Activated CD4-positive, alpha-beta T cell treated with anti-CD3 and anti-CD28 coated beads, Interleukin-2, Interleukin-6, amounts not matched to agents 100 ng/mL and 50 ng/mL, durations not matched to agents 16 hours and 8 hours (primary cell): ENCODE results near the gene AMHR2.
"Not testable (repeated sequence)": the region's sequence is repeated elsewhere in the genome, so short reads cannot be mapped to it uniquely, and the experiment has no call there.

Experiments used
- DNase-seq: peaks from one replicate; pipeline ENCODE4 v3.0.0-alpha.2; 2020

Gene AMHR2

DNA sequence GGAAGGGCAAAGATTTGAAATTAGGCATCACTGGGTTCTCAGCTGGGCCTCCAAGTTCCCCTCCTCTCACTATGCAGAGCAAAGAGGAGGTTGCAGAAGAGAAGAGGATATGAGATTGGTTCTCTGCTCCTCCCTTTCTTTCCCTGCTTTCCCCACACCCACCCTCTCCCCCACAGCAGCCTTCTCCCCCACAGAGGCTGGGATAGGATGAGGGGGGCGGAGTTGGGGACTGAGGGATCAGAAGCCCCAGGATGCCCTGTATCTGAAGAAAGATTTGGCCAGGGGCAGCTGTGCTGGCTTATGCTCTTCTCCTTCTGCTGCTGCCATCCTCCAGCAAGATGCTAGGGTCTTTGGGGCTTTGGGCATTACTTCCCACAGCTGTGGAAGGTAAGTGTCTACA lies at the start of gene AMHR2:
TSS of gene AMHR2 (plus strand) at position 259 of the 400 bp plus-strand sequence. CDS start at position 339, 80 bp downstream.
- no peak for DNase-seq

- DNase-seq: not testable (repeated sequence)
Observed at GRCh38 chr12:53374277-53374676, 49.4 kb upstream of the AMHR2 start.

- no peak for DNase-seq
Observed at GRCh38 chr12:53376747-53377146, 46.9 kb upstream of the AMHR2 start.

DNA sequence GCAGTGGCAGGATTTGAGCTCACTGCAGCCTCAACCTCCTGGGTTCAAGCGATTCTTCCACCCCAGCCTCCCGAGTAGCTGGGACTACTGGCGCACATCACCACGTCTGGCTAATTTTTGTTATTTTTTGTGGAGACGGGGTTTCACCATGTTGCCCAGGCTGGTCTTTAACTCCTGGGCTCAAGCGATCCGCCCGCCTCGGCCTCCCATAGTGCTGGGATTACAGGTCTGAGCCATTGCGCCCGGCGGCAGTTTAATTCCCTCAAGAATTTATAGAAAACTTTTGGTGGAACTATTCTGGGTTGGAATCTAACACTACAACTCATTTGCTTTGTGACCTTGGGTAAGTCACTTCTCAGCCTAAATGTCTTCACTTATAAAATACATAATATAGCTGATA lies 45.4 kb upstream of the AMHR2 start:
- DNase-seq: no peak

GRCh38 chr12:53378724-53379388 lies 44.8 kb upstream of the AMHR2 start:
- DNase-seq: no peak

- peak; percentile 100 for DNase-seq
Observed at GRCh38 chr12:53379389-53380103, 44.1 kb upstream of the AMHR2 start.

DNA sequence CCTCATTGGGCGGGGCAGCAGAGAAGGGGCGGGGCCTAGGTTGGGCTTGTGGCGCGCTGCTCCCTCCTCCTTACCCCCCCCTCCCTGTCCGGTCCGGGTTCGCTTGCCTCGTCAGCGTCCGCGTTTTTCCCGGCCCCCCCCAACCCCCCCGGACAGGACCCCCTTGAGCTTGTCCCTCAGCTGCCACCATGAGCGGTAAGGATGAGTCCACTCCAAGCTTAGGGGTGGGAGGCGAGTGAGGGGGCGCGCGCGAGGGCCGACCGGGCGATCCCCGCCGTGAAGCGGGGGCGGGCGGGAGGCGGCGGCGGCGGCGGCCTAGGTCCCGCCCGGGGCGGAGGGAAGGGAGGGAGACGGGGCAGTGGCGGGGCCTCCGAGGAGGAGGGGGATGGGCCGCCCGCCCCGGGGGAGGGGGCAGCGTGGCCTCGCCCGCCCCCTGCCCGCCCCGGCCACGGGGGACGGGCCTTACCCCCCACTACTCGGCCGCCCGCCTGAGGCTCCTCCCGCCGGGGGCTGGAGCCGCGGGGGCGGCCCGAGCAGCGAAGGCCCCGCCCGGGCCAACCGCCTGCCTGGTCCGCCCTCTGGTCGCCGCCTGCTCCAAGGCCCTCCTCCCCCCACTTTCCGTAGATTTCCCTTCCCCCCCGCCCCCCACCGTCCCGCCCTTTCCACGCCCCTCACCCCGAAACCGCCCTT lies 43.4 kb upstream of the AMHR2 start, which contains the start of gene SP1:
TSS of gene SP1 (plus strand) at position 73 of the 690 bp plus-strand sequence. CDS start at position 189, 116 bp downstream.
- DNase-seq: peak; percentile 94

- DNase-seq: peak; percentile 26
Observed at GRCh38 chr12:53380794-53381730, 42.6 kb upstream of the AMHR2 start.

GRCh38 chr12:53381731-53382630 lies 41.7 kb upstream of the AMHR2 start:
- peak; percentile 66 for DNase-seq

DNA sequence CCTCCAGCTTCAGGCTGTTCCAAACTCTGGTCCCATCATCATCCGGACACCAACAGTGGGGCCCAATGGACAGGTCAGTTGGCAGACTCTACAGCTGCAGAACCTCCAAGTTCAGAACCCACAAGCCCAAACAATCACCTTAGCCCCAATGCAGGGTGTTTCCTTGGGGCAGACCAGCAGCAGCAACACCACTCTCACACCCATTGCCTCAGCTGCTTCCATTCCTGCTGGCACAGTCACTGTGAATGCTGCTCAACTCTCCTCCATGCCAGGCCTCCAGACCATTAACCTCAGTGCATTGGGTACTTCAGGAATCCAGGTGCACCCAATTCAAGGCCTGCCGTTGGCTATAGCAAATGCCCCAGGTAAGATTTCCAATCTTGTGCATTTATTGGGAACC lies 40.4 kb upstream of the AMHR2 start:
- DNase-seq: no peak

- not testable (repeated sequence) for DNase-seq
Observed at GRCh38 chr12:53386381-53386780, 37.3 kb upstream of the AMHR2 start.

DNA sequence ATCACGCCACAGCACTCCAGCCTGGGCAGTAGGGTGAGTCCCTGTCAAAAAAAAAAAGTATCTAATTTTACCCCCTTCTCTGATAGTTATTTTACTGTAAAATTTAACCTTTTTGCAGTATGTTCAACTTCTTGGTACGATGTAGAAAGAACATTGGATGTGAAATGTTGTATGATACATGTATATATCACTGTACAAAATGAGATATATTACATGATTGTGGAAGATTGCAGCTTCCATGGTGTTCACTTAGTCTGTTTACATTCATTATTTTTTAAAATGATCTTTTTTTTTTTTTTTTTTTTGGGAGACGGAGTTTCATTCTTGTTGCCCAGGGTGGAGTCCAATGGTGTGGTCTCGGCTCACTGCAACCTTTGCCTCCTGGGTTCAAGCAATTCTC lies 34.7 kb upstream of the AMHR2 start:
- DNase-seq: no peak

DNA sequence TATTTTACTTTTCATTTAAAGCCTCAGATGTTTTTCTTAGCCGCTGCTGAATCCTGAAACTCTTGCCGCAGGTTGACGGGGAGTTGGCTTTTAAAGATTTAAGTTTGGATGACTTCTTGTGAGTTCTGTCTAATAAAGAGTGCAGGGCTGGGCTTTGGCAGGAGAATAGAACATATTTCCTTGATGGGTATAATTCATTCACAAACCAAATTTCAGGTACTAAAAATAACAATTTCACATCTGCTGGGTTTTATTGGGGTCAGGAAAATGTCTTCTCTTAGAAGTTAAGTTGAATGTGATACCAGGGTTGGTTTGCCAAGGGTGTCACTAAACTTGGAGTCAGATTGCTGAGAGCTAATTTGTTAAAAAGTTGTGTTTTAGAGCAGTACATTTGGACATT lies 34.0 kb upstream of the AMHR2 start:
- DNase-seq: no peak

DNA sequence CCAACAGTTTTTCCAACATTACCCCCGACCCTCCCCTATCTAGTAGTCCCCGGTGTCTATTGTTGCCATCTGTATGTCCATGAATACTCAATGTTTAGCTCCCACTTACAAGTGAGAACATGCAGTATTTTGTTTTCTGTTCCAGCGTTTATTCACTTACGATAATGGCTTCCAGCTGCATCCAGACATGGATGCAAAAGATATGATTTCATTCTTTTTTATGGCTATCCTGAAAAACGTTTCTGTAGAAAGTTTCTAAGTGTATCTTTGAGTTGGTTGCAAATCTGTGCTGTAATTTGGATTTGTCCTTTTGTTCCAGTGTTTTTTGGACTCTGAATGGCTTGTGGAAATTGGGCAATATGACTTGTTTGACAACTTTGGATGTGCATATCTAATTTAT lies 31.9 kb upstream of the AMHR2 start:
- DNase-seq: no peak

DNA sequence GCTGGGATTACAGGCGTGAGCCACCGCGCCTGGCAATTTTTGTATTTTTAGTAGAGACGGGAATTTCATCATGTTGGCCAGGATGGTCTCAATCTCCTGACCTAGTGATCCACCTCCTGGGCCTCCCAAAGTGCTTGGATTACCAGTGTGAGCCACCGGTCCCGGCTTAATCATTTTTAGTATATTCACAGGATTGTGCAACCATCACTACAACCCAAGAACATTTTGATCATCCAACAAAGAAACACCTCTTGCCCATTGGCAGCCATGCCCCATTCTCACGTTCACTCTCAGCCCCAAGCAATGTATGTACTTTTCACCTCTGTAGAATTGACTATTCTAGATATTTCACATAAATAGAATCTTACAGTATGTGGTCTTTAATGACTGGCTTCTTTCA lies 23.8 kb upstream of the AMHR2 start:
- no peak for DNase-seq

DNA sequence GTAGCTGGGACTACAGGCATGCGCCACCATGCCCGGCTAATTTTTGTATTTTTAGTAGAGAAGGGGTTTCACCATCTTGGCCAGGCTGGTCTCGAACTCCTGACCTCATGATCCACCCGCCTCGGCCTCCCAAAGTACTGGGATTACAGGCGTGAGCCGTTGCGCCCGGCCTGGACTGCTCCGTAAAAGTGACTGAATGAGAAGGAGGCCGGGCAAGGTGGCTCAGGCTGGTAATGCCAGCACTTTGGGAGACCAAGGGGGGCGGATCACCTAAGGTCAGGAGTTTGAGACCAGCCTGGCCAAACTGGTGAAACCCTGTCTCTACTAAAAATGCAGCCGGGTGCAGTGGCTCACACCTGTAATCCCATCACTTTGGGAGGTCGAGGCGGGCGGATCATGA lies 21.3 kb upstream of the AMHR2 start:
- DNase-seq: not testable (repeated sequence)

- DNase-seq: no peak
Observed at GRCh38 chr12:53402871-53403270, 20.8 kb upstream of the AMHR2 start.

GRCh38 chr12:53410951-53411350 lies 12.7 kb upstream of the AMHR2 start:
- no peak for DNase-seq

DNA sequence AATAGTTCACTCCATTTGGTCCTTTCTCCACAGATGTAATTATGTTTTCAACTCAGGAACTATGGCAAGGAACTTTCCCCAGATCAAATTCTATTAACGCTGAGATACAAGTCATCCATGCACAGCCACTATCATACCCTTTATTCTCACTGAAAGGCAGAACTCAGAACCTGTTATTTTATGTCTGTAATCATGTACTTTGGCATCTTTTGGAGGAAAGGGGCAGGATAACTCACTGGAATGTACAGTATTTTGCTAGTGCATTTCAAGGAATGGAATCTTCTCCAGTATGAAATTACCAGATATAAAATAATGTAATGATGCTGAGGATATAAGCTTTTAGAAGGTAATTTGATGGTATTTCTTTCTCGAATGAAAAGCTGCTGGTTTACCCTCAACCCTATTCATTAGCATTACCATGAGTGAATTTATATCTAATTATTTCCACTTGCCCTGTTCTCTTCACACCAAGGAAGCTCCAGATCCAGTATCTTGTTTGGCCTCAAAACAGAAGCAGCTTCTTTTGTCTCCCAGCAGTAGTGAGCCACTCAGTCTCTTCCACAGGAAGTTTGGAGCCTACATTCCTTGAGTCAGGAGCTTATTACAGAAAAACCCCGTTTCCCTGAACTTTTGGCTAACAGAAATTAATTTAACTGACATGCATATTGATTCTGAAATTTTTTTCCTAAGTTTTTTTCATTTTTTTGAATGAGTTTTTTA lies 10.0 kb upstream of the AMHR2 start:
- no peak for DNase-seq

DNA sequence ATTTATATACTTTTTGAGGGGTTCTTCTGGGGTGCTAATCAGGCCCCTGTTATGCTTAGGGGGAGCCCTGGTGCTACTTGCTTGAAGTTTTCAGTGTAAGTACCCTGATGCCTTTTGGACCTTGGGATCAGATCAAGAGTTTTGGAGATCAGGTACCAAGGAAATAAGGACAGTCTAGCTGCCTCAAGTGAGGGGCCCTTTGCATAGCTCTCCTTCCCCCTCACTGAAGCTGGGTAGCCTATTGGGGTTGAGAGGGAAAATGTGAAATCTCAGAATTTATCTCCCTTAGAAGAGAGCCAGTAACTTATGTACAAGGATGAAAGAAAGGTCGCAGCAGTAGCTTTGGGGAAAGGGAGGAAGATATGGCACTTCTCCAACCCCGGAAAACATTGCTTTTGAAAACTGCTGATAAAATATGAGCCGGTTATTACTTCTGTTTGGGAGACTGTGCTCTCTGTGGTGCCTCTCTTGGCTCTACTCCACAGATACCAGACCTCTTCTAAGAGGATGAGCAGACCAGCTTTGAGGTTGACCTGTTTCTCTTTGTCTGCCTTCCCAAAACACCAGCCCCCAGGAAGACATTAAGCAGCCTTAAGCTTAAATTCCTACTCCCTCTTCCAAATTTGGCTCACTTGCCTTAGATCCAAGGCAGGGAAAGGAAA lies 8.8 kb upstream of the AMHR2 start:
- DNase-seq: no peak
